Measurements from ENCODE around the gene CAST.

- no peak for TF ChIP-seq CTCF (IDR thresholded peaks at IDR 0.05; ENCODE audit: insufficient read depth, low read length, poor library complexity, severe bottlenecking)
- no peak for TF ChIP-seq EZH2phosphoT487 (conservative IDR thresholded peaks at IDR 0.05; ENCODE audit: low read length)
These were observed 106.6 kb downstream of the CAST start for GRCh38 chr5:96768708-96769251.

Data from SU-DHL-6 (cell line).